Measurements from ENCODE around the gene LZTFL1.

The LZTFL1 gene

DNA sequence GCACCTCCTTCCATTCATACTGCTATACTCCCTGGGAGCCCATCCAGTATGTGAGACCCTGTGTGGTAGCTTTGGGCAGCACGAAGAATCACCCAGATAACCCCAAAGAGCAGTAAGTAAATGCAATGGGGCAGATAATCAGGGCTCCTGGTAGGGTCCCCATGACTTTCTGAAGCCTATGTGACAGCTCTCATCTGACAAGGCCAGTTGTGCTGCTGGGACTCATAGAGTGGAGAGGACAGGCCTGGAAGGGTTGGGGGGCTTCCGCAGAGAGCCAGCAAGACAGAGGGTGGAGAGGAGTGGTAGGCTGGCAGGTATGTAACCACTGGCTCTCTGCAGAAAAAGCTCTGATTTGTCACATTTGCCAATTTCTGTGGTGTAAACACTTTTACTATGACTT lies 42.3 kb downstream of the LZTFL1 start:
- Histone ChIP-seq H3K27me3 (replicated peaks; ENCODE audit: control insufficient read depth, insufficient read depth, low read length) (no peaks in the 10 kb centered on the region; the same call in none of the 2 replicates), H3K4me3 (replicated peaks; ENCODE audit: low read depth, low read length) (no peak overlapping the region), H3K36me3 (ENCODE audit: control insufficient read depth, insufficient read depth, low read length) (no peaks in the 10 kb centered on the region)
- DNase-seq (ENCODE audit: extremely low read depth, insufficient read length): no peak
- TF ChIP-seq, protein P1, sequence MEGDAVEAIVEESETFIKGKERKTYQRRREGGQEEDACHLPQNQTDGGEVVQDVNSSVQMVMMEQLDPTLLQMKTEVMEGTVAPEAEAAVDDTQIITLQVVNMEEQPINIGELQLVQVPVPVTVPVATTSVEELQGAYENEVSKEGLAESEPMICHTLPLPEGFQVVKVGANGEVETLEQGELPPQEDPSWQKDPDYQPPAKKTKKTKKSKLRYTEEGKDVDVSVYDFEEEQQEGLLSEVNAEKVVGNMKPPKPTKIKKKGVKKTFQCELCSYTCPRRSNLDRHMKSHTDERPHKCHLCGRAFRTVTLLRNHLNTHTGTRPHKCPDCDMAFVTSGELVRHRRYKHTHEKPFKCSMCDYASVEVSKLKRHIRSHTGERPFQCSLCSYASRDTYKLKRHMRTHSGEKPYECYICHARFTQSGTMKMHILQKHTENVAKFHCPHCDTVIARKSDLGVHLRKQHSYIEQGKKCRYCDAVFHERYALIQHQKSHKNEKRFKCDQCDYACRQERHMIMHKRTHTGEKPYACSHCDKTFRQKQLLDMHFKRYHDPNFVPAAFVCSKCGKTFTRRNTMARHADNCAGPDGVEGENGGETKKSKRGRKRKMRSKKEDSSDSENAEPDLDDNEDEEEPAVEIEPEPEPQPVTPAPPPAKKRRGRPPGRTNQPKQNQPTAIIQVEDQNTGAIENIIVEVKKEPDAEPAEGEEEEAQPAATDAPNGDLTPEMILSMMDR (IDR thresholded peaks at IDR 0.05; ENCODE audit: insufficient read depth, low read length, poor library complexity, severe bottlenecking): no peak

DNA sequence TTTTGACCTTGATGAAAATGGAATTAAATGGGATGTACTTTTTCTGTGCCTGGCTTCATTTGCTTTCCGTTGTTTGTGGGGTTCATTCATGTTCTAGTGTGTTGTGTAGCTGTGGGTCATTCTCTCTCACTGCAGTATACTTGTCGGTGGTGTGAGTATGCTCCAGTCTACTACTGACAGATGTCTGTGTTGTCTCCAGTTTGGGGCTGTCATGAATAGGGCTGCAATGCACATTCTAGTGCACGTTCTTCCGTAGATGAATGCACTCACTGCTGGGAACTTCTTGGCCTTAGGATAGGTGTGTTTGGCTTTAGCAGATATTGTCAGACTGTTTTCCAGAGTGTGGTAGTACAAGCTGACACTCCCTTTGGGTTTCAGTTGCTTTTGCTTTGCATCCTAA lies 43.9 kb downstream of the LZTFL1 start:
- DNase-seq (ENCODE audit: extremely low read depth, insufficient read length): no peak
- TF ChIP-seq, protein P1 (IDR thresholded peaks at IDR 0.05; ENCODE audit: insufficient read depth, low read length, poor library complexity, severe bottlenecking): no peak
- Histone ChIP-seq H3K4me3 (replicated peaks; ENCODE audit: low read depth, low read length) (no peak overlapping the region), H3K36me3 (ENCODE audit: control insufficient read depth, insufficient read depth, low read length) (no peaks in the 10 kb centered on the region), H3K27me3 (replicated peaks; ENCODE audit: control insufficient read depth, insufficient read depth, low read length) (peaks cover 2% of the 10 kb centered on the region)

DNA sequence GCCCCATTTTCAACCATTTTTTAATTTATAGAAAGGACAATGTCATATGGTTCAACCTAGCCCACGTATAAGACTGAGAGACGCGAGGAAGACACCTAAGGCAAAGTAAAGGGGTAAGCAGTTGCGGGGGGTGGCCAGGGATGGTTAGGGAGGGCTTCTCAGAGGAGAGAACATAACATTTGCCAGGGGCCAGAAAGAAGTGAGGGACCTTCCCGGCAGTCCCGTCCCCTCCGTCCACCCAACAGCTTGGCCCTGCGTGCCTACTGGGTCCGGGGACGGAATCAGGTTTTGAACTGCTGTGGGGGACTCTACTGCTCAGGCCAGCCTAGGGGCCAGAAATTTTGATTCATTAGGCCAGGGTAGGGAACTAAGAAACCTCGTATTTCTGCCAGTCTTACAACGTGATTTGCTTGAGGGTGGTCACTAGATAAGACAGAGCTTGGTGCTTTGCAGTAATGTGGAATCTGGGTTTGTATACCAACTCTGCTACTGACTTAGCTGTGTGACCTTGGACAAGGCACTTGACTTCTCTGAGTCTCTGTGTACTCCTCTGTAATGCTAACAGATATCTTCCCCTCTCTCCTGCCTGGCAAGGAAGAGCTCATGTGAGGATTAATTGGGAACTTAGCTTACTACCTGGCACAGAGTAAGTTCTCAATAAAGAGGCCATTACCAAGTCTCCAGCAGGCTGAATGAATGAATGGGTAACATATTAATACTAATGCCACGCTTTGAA lies 44.8 kb downstream of the LZTFL1 start:
- Histone ChIP-seq H3K4me3 (replicated peaks; ENCODE audit: low read depth, low read length) (no peak overlapping the region), H3K27me3 (replicated peaks; ENCODE audit: control insufficient read depth, insufficient read depth, low read length) (peaks cover 2% of the 10 kb centered on the region)
- TF ChIP-seq, protein P1 (IDR thresholded peaks at IDR 0.05; ENCODE audit: insufficient read depth, low read length, poor library complexity, severe bottlenecking): no peak

DNA sequence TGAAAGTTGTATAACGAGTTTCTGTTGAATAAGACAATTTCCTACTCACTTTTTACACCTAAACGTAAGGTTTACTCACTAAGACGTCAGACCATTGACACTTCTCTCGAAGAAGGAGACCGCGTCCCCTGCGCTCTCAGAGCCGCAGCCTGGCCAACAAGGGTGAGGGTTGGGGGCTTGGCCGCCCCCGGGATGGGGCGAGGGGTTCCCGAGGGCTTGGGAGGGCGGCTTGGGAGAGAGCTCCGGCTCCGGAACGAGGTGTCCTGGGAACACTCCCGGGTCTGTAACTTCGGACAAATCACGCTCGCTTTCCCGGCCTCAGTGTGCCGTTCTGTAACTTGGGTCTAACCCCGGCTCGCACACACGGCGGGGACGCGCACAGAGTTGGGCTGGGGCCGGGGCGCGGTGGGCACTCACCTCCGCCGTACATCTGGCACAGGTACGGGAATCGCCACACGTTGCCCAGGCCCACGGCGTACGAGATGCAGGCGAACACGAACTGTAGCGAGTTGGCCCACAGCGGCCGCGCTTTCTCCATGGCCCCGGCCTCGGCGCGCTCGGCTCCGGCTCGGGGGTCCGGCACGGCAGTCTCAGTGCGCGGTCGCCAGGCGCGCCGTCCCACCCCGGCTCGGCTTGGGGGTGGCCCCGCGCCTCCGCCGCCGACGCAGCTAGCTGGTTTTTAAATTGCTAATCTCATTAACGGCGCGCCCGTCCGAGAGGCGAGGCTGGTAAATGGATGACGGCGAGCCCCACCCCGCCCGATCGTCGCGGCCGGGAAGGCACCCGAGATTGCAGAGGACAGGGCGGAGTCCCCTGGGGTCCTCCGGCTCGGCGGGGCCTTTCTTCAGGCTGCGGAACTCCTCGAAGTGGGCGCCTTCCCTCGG lies 45.8 kb downstream of the LZTFL1 start, which contains the start of gene SLC6A20:
SLC6A20 (minus strand) TSS at position 655 of the 884 bp plus-strand sequence; CDS start at position 538, 117 bp downstream.
- Histone ChIP-seq H3K27me3 (replicated peaks; ENCODE audit: control insufficient read depth, insufficient read depth, low read length) (peaks cover 2% of the 10 kb centered on the region), H3K4me3 (replicated peaks; ENCODE audit: low read depth, low read length) (peak within 1 kb of the TSS; percentile 18; the same call in 1 of the 2 replicates), H3K36me3 (ENCODE audit: control insufficient read depth, insufficient read depth, low read length) (no peaks in the 10 kb centered on the region)
- TF ChIP-seq, protein P1 (IDR thresholded peaks at IDR 0.05; ENCODE audit: insufficient read depth, low read length, poor library complexity, severe bottlenecking): no peak
- peak; percentile 12 for DNase-seq (ENCODE audit: extremely low read depth, insufficient read length)

More for the DNA sequence above, 44.8 kb downstream of the LZTFL1 start:
- no peaks in the 10 kb centered on the region for H3K36me3 ChIP-seq (ENCODE audit: control insufficient read depth, insufficient read depth, low read length)
- DNase-seq (ENCODE audit: extremely low read depth, insufficient read length): no peak

DNA sequence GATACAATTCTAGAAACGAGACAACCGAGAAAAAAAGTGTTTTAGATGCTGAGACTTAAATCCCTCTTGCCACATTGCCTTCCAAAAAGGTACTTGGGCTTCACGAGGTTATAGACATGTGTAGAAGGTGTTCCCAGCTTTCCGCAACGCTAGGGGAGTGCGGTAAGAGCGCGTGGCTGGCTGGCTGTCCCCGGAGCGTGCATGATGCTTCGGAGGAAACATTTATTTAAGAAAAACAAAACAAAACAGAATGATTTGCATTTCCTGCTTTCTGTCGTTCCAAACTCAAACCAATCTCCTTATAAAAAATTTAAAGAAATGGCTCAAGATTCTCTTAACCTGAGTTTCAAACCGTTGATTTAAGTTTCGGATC lies 46.4 kb downstream of the LZTFL1 start:
- DNase-seq (ENCODE audit: extremely low read depth, insufficient read length): no peak
- TF ChIP-seq, protein P1 (IDR thresholded peaks at IDR 0.05; ENCODE audit: insufficient read depth, low read length, poor library complexity, severe bottlenecking): no peak
- Histone ChIP-seq H3K4me3 (replicated peaks; ENCODE audit: low read depth, low read length) (no peak overlapping the region), H3K27me3 (replicated peaks; ENCODE audit: control insufficient read depth, insufficient read depth, low read length) (peaks cover 2% of the 10 kb centered on the region), H3K36me3 (ENCODE audit: control insufficient read depth, insufficient read depth, low read length) (no peaks in the 10 kb centered on the region)
